Muscle layer of duodenum (tissue), 2 donors: ENCODE results near the gene SSPN.

Source experiments
- H3K27ac ChIP-seq: one replicate; pipeline ENCODE4 v1.7.0; 2013; ENCODE audit warnings: mild to moderate bottlenecking, low read length
- H3K27me3 ChIP-seq: one replicate; pipeline ENCODE4 v1.7.0; 2013; ENCODE audit warnings: low read depth, mild to moderate bottlenecking, control low read depth, low read length
- H3K36me3 ChIP-seq, 2 donors: one replicate each; pipeline ENCODE4 v1.7.0; 2013; ENCODE audit warnings: low read length in 2 of 2, control low read depth in 1 of 2, mild to moderate bottlenecking in 1 of 2; ENCODE audit not compliant: insufficient read depth in 2 of 2, control insufficient read depth in 1 of 2
- H3K4me1 ChIP-seq, 2 donors: one replicate each; pipeline ENCODE4 v1.7.0; 2013; ENCODE audit warnings: low read length in 2 of 2, mild to moderate bottlenecking in 2 of 2, control low read depth in 1 of 2, moderate library complexity in 1 of 2; ENCODE audit not compliant: insufficient read depth in 2 of 2, control insufficient read depth in 1 of 2
- H3K4me3 ChIP-seq, 2 donors: one replicate each; pipeline ENCODE4 v1.7.0; 2013; ENCODE audit warnings: low read length in 2 of 2, low read depth in 1 of 2, mild to moderate bottlenecking in 1 of 2
- H3K9me3 ChIP-seq, 2 donors: one replicate each; pipeline ENCODE4 v1.7.0; 2013; ENCODE audit warnings: low read length in 2 of 2, control low read depth in 1 of 2, mild to moderate bottlenecking in 1 of 2; ENCODE audit not compliant: control insufficient read depth in 1 of 2
- donor health status: healthy.

SSPN gene

GRCh38 chr12:26205941-26206340, 10.6 kb downstream of the SSPN start:
- Histone ChIP-seq H3K4me1 (no peaks in the 10 kb centered on the region), H3K36me3 (no peaks in the 10 kb centered on the region), H3K27me3 (no peaks in the 10 kb centered on the region), H3K9me3 (no peaks in the 10 kb centered on the region), H3K4me3 (no peak overlapping the region), H3K27ac (no peak overlapping the region)

GRCh38 chr12:26211331-26211730, 16.0 kb downstream of the SSPN start:
- H3K27ac ChIP-seq, result no peak overlapping the region
- H3K4me1 ChIP-seq, result no peaks in the 10 kb centered on the region
- H3K27me3 ChIP-seq, result no peaks in the 10 kb centered on the region
- no peak overlapping the region for H3K4me3 ChIP-seq
- H3K9me3 ChIP-seq, result no peaks in the 10 kb centered on the region
- H3K36me3 ChIP-seq, result no peaks in the 10 kb centered on the region

- Histone ChIP-seq H3K36me3 (no peaks in the 10 kb centered on the region), H3K9me3 (no peaks in the 10 kb centered on the region), H3K27me3 (no peaks in the 10 kb centered on the region), H3K27ac (no peak overlapping the region), H3K4me3 (no peak overlapping the region), H3K4me1 (no peaks in the 10 kb centered on the region)
Observed at GRCh38 chr12:26212396-26212795, 17.0 kb downstream of the SSPN start.

GRCh38 chr12:26212988-26213387, 17.6 kb downstream of the SSPN start:
- no peak overlapping the region for H3K4me3 ChIP-seq
- H3K4me1 ChIP-seq, result no peaks in the 10 kb centered on the region
- H3K36me3 ChIP-seq, result no peaks in the 10 kb centered on the region
- H3K27me3 ChIP-seq, result no peaks in the 10 kb centered on the region
- peak overlapping the region; percentile 16 for H3K27ac ChIP-seq
- no peaks in the 10 kb centered on the region for H3K9me3 ChIP-seq

- H3K27me3 ChIP-seq, result no peaks in the 10 kb centered on the region
- H3K36me3 ChIP-seq, result no peaks in the 10 kb centered on the region
- H3K9me3 ChIP-seq, result no peaks in the 10 kb centered on the region
- H3K27ac ChIP-seq, result no peak overlapping the region
- no peak overlapping the region for H3K4me3 ChIP-seq
- H3K4me1 ChIP-seq, result no peaks in the 10 kb centered on the region
Observed at GRCh38 chr12:26214121-26214520, 18.7 kb downstream of the SSPN start.

- H3K4me1 ChIP-seq, result no peaks in the 10 kb centered on the region
- H3K27me3 ChIP-seq, result no peaks in the 10 kb centered on the region
- no peak overlapping the region for H3K4me3 ChIP-seq
- no peaks in the 10 kb centered on the region for H3K36me3 ChIP-seq
- H3K9me3 ChIP-seq, result no peaks in the 10 kb centered on the region
- no peak overlapping the region for H3K27ac ChIP-seq
Observed at GRCh38 chr12:26219736-26220135, 24.4 kb downstream of the SSPN start.

GRCh38 chr12:26224657-26225056, 29.3 kb downstream of the SSPN start:
- H3K27me3 ChIP-seq, result peaks cover 5% of the 10 kb centered on the region
- no peaks in the 10 kb centered on the region for H3K4me1 ChIP-seq
- no peaks in the 10 kb centered on the region for H3K36me3 ChIP-seq
- H3K4me3 ChIP-seq, result no peak overlapping the region
- no peak overlapping the region for H3K27ac ChIP-seq
- no peaks in the 10 kb centered on the region for H3K9me3 ChIP-seq

- Histone ChIP-seq H3K27me3 (peaks cover 5% of the 10 kb centered on the region), H3K27ac (no peak overlapping the region), H3K36me3 (no peaks in the 10 kb centered on the region), H3K4me1 (no peaks in the 10 kb centered on the region), H3K4me3 (peak overlapping the region; percentile 43 to 63), H3K9me3 (no peaks in the 10 kb centered on the region)
Observed at GRCh38 chr12:26226122-26226521, 30.7 kb downstream of the SSPN start.

- Histone ChIP-seq H3K9me3 (no peaks in the 10 kb centered on the region), H3K36me3 (no peaks in the 10 kb centered on the region), H3K27ac (no peak overlapping the region), H3K27me3 (peaks cover 5% of the 10 kb centered on the region), H3K4me3 (peak overlapping the region; percentile 43 to 63), H3K4me1 (no peaks in the 10 kb centered on the region)
Observed at GRCh38 chr12:26226629-26227360, 31.4 kb downstream of the SSPN start.

GRCh38 chr12:26227361-26227745, 32.0 kb downstream of the SSPN start:
- Histone ChIP-seq H3K9me3 (no peaks in the 10 kb centered on the region), H3K4me3 (peak overlapping the region; percentile 43 to 63), H3K4me1 (no peaks in the 10 kb centered on the region), H3K36me3 (no peaks in the 10 kb centered on the region), H3K27ac (no peak overlapping the region), H3K27me3 (peaks cover 5% of the 10 kb centered on the region)

- Histone ChIP-seq H3K9me3 (no peaks in the 10 kb centered on the region), H3K27me3 (peaks cover 5% of the 10 kb centered on the region), H3K27ac (no peak overlapping the region), H3K4me1 (no peaks in the 10 kb centered on the region), H3K4me3 (no peak overlapping the region), H3K36me3 (no peaks in the 10 kb centered on the region)
Observed at GRCh38 chr12:26229910-26230309, 34.5 kb downstream of the SSPN start.

GRCh38 chr12:26231470-26231869, 36.1 kb downstream of the SSPN start:
- Histone ChIP-seq H3K4me3 (no peak overlapping the region), H3K27me3 (peaks cover under 1% of the 10 kb centered on the region), H3K9me3 (no peaks in the 10 kb centered on the region), H3K4me1 (no peaks in the 10 kb centered on the region), H3K36me3 (no peaks in the 10 kb centered on the region), H3K27ac (no peak overlapping the region)
